HL-60 (cell line): ENCODE measurements around the gene UFD1.

Experiments
- DNase-seq, 2 experiments: peaks; one replicate each; pipeline ENCODE4 v3.0.0-alpha.2; 2010 to 2020; ENCODE audit warnings: low read depth in 1 of 2, low spot score in 1 of 2
- H3K27ac ChIP-seq: fragments of 250-450 bp; sonication (Bioruptor Pico); replicated peaks from 2 replicates; pipeline ENCODE4 v1.5.1; 2020; ENCODE audit warnings: mild to moderate bottlenecking, moderate library complexity
- H3K27me3 ChIP-seq: fragments of 250-450 bp; sonication (Bioruptor Pico); 2 replicates; pipeline ENCODE4 v1.5.1; 2021; ENCODE audit warnings: mild to moderate bottlenecking, moderate library complexity; ENCODE audit not compliant: insufficient read depth, poor library complexity, severe bottlenecking
- H3K4me3 ChIP-seq: replicated peaks from 2 replicates; pipeline ENCODE4 v1.5.1; 2011; ENCODE audit warnings: mild to moderate bottlenecking, control low read depth, low read length; ENCODE audit not compliant: insufficient read depth
- GABPA ChIP-seq: IDR thresholded peaks from 2 replicates; pipeline ENCODE4 v1.6.1; 2012; ENCODE audit warnings: low read depth
- POLR2AphosphoS5 ChIP-seq: IDR thresholded peaks from 2 replicates; pipeline ENCODE4 v1.6.1; 2012; ENCODE audit warnings: low read depth
- SPI1 ChIP-seq: IDR thresholded peaks from 2 replicates; pipeline ENCODE4 v1.6.1; 2012; ENCODE audit warnings: low read depth, mild to moderate bottlenecking, borderline replicate concordance
- TF ChIP-seq, protein P1 (sequence below): IDR thresholded peaks from one replicate; pipeline ENCODE4 v1.5.1; 2011; ENCODE audit warnings: low read length, control low read depth, inconsistent platforms; ENCODE audit not compliant: insufficient read depth
- TF ChIP-seq, protein P2 (sequence below): IDR thresholded peaks from 2 replicates; pipeline ENCODE4 v1.6.1; 2012; ENCODE audit warnings: low read depth; ENCODE audit not compliant: insufficient replicate concordance

Gene UFD1

DNA sequence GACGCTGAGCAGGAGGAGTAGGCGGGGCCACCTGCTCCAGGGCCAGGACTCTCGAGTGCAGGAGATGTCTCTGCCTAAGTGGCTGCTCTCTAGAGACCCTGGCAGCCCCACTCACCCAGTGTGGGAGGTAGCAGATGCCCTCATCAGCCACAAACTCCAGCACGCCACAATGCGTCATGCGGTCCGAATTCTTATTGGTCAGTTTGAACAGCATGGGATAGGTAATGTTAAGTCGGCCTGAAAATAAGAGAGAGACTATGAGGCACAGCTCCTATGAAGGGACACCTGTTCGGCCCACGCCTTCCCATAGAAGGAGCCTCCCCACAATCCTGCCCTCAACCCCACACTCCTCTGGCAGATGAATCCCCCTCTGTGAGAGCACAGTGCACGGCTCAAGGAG is 7.4 kb downstream of the UFD1 start:
- no peak overlapping the region for H3K27ac ChIP-seq
- DNase-seq: no peak
- no peak for TF ChIP-seq POLR2AphosphoS5
- TF ChIP-seq, protein P1, sequence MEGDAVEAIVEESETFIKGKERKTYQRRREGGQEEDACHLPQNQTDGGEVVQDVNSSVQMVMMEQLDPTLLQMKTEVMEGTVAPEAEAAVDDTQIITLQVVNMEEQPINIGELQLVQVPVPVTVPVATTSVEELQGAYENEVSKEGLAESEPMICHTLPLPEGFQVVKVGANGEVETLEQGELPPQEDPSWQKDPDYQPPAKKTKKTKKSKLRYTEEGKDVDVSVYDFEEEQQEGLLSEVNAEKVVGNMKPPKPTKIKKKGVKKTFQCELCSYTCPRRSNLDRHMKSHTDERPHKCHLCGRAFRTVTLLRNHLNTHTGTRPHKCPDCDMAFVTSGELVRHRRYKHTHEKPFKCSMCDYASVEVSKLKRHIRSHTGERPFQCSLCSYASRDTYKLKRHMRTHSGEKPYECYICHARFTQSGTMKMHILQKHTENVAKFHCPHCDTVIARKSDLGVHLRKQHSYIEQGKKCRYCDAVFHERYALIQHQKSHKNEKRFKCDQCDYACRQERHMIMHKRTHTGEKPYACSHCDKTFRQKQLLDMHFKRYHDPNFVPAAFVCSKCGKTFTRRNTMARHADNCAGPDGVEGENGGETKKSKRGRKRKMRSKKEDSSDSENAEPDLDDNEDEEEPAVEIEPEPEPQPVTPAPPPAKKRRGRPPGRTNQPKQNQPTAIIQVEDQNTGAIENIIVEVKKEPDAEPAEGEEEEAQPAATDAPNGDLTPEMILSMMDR: no peak
- TF ChIP-seq, protein P2, sequence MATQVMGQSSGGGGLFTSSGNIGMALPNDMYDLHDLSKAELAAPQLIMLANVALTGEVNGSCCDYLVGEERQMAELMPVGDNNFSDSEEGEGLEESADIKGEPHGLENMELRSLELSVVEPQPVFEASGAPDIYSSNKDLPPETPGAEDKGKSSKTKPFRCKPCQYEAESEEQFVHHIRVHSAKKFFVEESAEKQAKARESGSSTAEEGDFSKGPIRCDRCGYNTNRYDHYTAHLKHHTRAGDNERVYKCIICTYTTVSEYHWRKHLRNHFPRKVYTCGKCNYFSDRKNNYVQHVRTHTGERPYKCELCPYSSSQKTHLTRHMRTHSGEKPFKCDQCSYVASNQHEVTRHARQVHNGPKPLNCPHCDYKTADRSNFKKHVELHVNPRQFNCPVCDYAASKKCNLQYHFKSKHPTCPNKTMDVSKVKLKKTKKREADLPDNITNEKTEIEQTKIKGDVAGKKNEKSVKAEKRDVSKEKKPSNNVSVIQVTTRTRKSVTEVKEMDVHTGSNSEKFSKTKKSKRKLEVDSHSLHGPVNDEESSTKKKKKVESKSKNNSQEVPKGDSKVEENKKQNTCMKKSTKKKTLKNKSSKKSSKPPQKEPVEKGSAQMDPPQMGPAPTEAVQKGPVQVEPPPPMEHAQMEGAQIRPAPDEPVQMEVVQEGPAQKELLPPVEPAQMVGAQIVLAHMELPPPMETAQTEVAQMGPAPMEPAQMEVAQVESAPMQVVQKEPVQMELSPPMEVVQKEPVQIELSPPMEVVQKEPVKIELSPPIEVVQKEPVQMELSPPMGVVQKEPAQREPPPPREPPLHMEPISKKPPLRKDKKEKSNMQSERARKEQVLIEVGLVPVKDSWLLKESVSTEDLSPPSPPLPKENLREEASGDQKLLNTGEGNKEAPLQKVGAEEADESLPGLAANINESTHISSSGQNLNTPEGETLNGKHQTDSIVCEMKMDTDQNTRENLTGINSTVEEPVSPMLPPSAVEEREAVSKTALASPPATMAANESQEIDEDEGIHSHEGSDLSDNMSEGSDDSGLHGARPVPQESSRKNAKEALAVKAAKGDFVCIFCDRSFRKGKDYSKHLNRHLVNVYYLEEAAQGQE: no peak
- no peak for TF ChIP-seq GABPA
- TF ChIP-seq SPI1: no peak
- H3K27me3 ChIP-seq: no peaks in the 10 kb centered on the region
- no peak overlapping the region for H3K4me3 ChIP-seq

DNA sequence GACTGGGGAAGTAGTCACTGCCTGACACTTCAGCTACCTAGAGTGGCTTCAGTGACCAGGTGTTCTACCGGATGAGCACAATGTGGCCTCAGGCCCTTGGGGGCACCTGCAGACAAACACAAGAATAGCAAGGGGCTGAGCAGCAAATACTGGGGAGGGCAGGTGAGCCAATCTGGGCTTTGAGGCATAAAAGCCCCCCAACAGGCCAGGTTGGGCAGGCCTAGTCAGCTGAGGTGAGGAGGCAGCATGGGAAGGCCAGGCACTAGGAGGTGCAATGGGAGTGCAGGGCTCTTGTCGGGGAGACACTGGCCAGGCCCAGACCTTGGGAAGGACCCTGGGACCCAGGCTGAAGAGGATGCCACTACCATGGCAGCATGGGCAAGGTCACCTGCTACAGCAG is 9.0 kb downstream of the UFD1 start:
- H3K4me3 ChIP-seq: no peak overlapping the region
- no peak overlapping the region for H3K27ac ChIP-seq
- no peak for DNase-seq
- TF ChIP-seq SPI1: no peak
- no peak for TF ChIP-seq POLR2AphosphoS5
- no peak for TF ChIP-seq GABPA
- no peaks in the 10 kb centered on the region for H3K27me3 ChIP-seq

DNA sequence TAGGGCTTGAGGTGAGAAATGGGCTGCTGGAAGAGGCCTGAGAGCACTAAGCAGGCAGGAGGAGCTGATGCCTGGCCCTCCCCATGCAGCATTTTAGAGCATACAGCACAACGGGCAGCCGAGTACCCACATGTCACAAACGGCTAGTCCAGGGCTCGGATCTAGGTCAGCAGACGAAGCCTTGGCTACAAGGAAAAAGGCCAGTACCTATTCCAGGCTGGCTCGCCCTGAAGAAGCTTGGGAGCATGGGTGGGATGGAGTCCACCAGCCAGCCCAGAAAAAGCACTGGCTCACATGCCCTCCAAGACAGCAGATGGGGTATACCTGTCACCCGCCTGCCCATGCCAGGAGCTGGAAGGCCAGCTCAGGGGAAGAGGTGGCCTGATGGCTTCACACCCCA is 9.6 kb downstream of the UFD1 start:
- no peak for DNase-seq
- Histone ChIP-seq H3K27me3 (no peaks in the 10 kb centered on the region), H3K4me3 (no peak overlapping the region), H3K27ac (no peak overlapping the region)
- TF ChIP-seq, protein P2: no peak
- TF ChIP-seq GABPA (no peak), SPI1 (no peak)

DNA sequence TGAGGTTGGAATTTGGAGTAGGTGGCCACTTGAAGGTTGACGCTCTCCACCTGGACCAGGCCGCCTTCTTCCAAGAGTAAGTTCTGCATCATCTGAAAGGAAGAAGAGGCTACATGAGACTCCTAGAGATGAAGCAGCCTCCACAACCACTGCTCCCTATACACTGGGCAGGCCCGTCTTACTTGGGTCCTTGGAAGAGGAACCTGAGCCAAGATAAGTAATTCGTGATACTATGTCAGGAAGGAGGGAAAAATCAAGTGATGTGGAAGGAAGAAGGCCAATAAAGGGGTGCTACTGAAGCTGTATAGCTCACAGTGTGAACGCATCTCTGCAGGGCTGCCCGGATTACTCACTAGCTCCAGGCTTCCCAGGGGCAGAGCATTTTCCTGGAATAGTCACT is 11.1 kb downstream of the UFD1 start:
- H3K27me3 ChIP-seq: no peaks in the 10 kb centered on the region
- no peak for TF ChIP-seq SPI1
- no peak overlapping the region for H3K4me3 ChIP-seq
- DNase-seq: no peak
- no peak overlapping the region for H3K27ac ChIP-seq

DNA sequence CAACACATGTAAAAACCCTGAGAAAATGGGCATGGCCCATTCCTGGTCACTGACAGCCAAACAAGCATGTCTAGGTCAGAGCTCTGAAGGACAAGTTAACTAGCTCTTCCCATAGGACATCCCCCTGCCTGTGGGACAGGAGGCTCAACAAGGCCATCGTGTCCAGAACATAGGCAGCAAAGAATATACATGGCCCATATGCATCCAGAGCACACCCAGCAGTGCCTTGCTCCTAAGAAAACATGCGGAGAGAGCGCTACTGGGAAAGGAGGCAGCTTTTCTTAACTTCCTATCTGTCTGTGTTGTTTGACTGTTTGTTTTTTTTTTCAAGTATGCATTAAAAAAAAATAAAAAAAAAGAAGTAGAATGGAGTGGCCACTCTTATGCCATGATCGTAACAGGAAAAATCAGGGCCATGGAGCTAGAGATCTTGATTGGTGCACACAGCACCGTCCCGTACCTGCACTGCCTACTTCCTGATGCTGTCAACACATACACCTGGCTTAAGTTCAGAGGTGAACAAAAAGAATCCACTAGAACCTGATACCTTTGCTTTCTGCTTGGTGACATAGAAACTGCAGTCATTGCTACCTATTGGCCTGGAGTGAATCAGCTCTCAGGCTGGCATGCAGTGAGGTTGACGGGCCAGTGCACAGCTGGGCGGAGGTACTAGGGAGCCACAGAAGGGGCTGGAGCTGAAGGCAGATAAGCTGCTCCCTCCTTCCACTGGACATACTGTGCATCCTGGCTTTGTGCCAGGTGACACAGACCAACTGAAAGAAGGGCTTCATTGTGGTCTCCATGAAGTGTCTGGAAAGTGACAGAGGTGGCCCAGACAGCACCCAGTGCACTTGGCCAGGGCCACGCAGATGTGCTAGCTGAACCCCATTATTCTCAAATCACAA is 11.9 kb downstream of the UFD1 start:
- TF ChIP-seq, protein P1: no peak
- TF ChIP-seq GABPA (no peak), POLR2AphosphoS5 (no peak), SPI1 (no peak)
- TF ChIP-seq, protein P2: no peak

More for the DNA sequence above, 11.9 kb downstream of the UFD1 start:
- Histone ChIP-seq H3K27ac (no peak overlapping the region), H3K27me3 (no peaks in the 10 kb centered on the region), H3K4me3 (no peak overlapping the region)
- DNase-seq: no peak
